Epithelial cell of esophagus (primary cell): ENCODE data around the gene PDE4A.

Source experiments
- DNase-seq: peaks from one replicate; pipeline ENCODE4 v3.0.0; 2010; ENCODE audit warnings: low read depth
- H3K4me3 ChIP-seq: 2 replicates; pipeline ENCODE4 v1.5.1; 2011; ENCODE audit warnings: mild to moderate bottlenecking, low read length, control low read depth
- TF ChIP-seq, protein P1 (sequence below): IDR thresholded peaks from 2 replicates; pipeline ENCODE4 v1.5.1; 2011; ENCODE audit warnings: low read depth, mild to moderate bottlenecking, low read length, control low read depth, inconsistent platforms; ENCODE audit not compliant: insufficient read depth; ENCODE audit errors: missing control alignments

The PDE4A gene

DNA sequence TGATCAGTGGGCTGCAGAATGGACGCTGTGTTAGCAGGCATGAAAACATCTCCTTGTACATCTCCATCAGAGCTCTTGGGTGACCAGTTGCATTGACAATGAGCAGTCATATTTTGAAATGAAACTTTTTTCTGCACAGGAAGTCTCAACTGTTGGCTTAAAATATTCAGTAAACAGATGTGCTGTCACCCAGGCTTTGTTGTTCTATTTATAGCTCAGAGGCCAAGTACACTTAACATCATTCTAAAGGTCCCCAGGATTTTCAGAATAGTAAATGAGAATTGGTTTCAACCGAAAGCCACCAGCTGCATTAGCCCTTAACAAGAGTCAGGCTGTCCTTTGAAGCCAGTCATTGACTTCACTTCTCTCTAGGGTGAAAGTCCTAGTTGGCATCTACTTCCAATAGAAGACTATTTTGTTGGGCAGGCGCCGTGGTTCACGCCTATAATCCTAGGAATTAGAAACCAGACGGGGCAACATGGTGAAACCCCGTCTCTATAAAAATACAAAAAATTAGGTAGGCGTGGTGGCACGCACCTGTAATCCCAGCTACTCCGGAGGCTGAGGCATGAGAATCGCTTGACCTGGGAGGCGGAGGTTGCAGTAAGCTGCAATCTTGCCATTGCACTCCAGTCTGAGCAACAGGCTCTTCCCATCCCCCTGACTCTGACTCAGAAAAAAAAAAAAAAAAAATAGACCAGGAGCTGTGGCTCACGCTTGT is 7.9 kb upstream of the PDE4A start:
- no peak overlapping the region for H3K4me3 ChIP-seq
- TF ChIP-seq, protein P1, sequence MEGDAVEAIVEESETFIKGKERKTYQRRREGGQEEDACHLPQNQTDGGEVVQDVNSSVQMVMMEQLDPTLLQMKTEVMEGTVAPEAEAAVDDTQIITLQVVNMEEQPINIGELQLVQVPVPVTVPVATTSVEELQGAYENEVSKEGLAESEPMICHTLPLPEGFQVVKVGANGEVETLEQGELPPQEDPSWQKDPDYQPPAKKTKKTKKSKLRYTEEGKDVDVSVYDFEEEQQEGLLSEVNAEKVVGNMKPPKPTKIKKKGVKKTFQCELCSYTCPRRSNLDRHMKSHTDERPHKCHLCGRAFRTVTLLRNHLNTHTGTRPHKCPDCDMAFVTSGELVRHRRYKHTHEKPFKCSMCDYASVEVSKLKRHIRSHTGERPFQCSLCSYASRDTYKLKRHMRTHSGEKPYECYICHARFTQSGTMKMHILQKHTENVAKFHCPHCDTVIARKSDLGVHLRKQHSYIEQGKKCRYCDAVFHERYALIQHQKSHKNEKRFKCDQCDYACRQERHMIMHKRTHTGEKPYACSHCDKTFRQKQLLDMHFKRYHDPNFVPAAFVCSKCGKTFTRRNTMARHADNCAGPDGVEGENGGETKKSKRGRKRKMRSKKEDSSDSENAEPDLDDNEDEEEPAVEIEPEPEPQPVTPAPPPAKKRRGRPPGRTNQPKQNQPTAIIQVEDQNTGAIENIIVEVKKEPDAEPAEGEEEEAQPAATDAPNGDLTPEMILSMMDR: no peak
- no peak for DNase-seq

DNA sequence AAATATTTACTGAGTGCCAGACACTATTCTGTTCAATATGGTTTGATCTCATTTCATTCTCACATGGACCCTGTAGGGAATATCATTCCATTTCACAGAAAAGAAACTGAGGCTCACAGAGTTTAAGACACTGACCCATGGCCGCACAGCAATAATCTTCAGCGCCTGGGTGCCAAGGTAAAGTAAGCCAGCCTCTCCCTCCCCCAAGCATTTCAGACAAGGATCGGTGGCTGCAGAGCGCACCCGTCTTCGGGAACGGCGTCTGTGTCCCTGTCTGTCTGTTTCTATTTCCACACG is 4.3 kb upstream of the PDE4A start:
- DNase-seq: no peak
- TF ChIP-seq, protein P1: no peak
- peak overlapping the region; percentile 57 for H3K4me3 ChIP-seq

DNA sequence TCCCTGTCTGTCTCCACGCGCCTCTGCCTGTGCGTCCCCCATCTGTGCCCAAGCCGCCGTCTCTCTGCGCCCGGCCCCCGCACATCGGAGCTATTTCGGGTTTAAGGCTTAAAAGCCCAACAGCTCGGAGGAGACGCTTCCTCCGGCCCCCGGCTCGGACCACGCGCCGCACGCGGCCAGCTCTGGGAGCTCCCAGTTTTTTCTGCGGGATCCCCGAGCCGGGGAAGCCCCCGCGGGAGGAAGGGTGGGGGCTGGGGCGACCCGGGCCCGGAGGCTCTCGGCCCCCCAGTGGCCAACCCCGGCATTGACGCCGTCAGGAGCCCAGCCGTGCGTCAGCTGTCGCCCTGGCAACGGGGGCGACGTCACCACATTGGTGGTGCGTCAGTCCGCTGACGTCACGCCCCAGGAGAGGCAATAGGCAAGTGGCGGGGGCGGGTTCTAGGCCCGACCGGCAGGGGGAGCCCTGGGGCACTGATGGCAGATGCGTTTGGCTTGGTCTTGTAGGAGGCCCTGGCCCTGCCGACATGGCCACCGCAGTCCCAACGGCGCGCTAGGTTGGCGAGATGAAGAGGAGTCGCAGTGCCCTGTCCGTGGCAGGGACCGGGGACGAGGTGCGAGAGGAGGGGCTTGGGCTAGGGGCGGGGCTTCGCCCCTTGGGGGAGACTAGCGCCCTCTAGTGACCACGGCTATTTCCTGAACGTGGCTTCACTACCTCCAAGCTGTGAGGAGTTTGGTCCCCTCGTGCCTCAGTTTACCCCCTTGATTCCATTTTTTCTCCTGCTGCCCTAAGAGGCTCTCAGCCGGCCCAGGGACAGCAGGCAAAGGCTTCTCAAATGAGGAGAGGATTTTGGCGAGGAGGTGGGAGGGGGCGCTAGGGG is 3.7 kb upstream of the PDE4A start:
- peak; percentile 84 for DNase-seq
- TF ChIP-seq, protein P1: peak; percentile 65
- H3K4me3 ChIP-seq: peak overlapping the region; percentile 57

DNA sequence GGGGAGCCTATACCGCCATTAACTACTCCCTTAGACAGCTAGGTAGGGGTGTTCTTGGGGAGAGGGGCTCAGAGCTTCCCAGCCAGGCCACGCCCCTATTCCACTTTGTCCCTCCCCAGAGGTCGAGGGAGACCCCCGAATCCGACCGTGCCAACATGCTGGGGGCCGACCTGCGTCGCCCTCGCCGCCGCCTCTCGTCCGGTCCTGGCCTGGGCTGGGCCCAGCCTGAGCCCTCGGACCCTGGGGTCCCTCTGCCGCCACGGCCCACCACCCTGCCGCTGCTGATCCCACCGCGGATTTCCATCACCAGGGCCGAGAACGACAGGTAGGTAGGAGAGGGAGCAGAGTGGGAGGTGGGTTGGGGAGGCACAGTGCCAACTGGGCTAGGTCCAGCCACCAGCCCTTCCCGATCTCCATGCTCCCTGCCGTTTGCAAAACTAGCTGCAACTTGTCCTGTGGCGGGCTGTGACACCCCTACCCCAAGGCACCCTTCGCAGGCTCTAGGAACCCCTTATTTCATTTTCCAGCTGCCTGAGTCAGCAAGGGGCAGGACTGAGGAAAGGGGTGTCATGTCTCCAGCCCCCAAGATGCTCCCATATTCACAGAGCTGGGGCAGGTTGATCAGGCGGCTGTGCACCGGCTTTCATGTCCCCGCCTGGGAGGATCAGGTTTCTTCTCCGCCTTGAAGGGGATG is 2.6 kb upstream of the PDE4A start:
- TF ChIP-seq, protein P1: no peak
- DNase-seq: peak; percentile 42
- no peak overlapping the region for H3K4me3 ChIP-seq

DNA sequence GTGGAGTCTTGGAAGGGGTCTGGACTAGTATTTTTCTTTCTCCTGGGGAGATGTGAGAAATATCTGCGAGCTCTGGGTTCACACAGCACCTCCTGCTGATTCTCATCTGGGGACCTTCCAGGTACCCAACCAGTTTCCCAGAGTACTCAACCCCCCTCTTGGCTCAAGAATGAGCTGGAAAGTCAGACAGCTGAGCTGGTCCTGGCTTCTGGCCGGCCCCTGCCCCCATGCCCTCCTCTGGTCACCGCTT is 2.2 kb upstream of the PDE4A start:
- H3K4me3 ChIP-seq: no peak overlapping the region
- TF ChIP-seq, protein P1: no peak

DNA sequence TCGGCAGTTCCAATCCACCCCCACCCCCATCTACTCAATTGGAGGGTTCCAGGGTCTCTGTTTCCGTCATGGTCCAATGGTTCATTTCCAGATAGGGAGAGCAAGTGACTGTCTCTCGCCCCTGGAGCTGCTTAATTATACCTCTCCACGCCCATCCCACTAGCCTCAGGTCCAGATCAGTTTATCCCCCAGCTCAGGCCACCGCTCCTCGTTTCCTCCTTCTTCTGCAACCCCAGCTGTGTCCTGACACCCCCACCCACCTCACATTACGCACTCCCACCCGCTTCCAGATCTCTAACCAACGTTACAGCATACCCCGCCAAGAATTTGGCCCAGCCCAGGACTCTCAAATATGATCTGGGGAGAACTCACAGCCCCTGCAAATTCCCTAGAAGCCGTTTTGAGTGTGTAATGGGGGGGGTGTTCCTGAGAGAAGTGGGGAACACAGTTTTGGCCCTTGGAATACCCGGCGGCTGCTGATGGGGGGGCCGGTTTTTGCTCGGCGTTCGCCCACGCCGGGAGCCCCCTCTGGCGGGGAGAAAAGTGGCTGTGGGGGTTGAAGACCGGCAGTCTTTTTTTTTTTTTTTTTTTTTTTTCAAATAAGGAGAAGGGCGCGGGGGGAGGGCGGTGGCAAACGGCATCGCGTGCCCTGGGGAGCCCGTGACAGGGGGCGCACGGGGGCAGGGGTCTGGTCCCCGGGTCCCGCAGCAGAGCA is 1.7 kb upstream of the PDE4A start:
- no peak for DNase-seq
- H3K4me3 ChIP-seq: no peak overlapping the region
- TF ChIP-seq, protein P1: no peak

More for the DNA sequence above, 2.2 kb upstream of the PDE4A start:
- no peak for DNase-seq
